Lung (tissue), 12 donors: ENCODE results near the gene TAX1BP3. TPM values are rescaled to one million over a fixed set of nuclear protein-coding genes. Genes with fewer than 3 reads are reported as not detected.

Experiments
- ATAC-seq: fragments of 200-7000 bp; cut with Tn5 transposase; one replicate; pipeline ENCODE4 v1.9.1; 2020; ENCODE audit warnings: moderate number of reproducible peaks; ENCODE audit not compliant: insufficient read depth, low FRiP score
- DNase-seq, 3 donors: peaks; one replicate each; pipeline ENCODE4 v3.0.0-alpha.2; 2013 to 2017
- H3K27ac ChIP-seq, 2 donors: one replicate each; pipeline ENCODE4 v1.5.1; 2013; ENCODE audit warnings: mild to moderate bottlenecking in 2 of 2, moderate library complexity in 2 of 2, control low read depth in 1 of 2, inconsistent platforms in 1 of 2, low read depth in 1 of 2, low read length in 1 of 2
- H3K27me3 ChIP-seq, 3 donors: one replicate each; pipeline ENCODE4 v1.5.1; 2013; ENCODE audit warnings: low read length in 2 of 3; ENCODE audit not compliant: control insufficient read depth in 3 of 3, insufficient read depth in 3 of 3
- H3K36me3 ChIP-seq, 4 donors: one replicate each; pipeline ENCODE4 v1.5.1; 2013; ENCODE audit warnings: low read length in 4 of 4, mild to moderate bottlenecking in 1 of 4, moderate library complexity in 1 of 4; ENCODE audit not compliant: control insufficient read depth in 4 of 4, insufficient read depth in 4 of 4
- H3K4me1 ChIP-seq, 5 donors: one replicate each; pipeline ENCODE4 v1.5.1; 2013; ENCODE audit warnings: low read length in 5 of 5, mild to moderate bottlenecking in 2 of 5, moderate library complexity in 1 of 5; ENCODE audit not compliant: control insufficient read depth in 5 of 5, insufficient read depth in 5 of 5
- H3K4me3 ChIP-seq: one replicate; pipeline ENCODE4 v1.5.1; 2013; ENCODE audit warnings: mild to moderate bottlenecking, control low read depth, moderate library complexity
- H3K9ac ChIP-seq, 2 donors: one replicate each; pipeline ENCODE4 v1.5.1; 2013; ENCODE audit warnings: low read length in 2 of 2, control low read depth in 1 of 2; ENCODE audit not compliant: insufficient read depth in 1 of 2
- H3K9me3 ChIP-seq, 4 donors: one replicate each; pipeline ENCODE4 v1.5.1; 2013; ENCODE audit warnings: low read length in 3 of 4, mild to moderate bottlenecking in 1 of 4, moderate library complexity in 1 of 4; ENCODE audit not compliant: control insufficient read depth in 4 of 4, insufficient read depth in 3 of 4
- WGBS, 2 donors: extraction: QIAGEN DNeasy Blood & Tissue Kit; methylation state at CpG; one replicate each; pipeline ENCODE4 v1.1.7; 2013; 5-methylcytosine and 5-hydroxymethylcytosine counted together
- polyA plus RNA-seq, 2 donors: library from polyadenylated mRNA; stranded (reverse); fragments of 200-250 nt; gene quantifications; one replicate each; pipeline ENCODE4 v1.2.1, GENCODE V29; 2013
- total RNA-seq, 2 donors: library from RNA; depleted of rRNA in 1 of 2; stranded (reverse); fragments of >200 nt in 1 of 2; gene quantifications; one replicate each; pipeline ENCODE4 v1.2.1, GENCODE V29; 2014 to 2021
- TF ChIP-seq, protein P1 (sequence below): IDR thresholded peaks from 2 replicates; pipeline ENCODE4 v1.5.1; 2012; ENCODE audit warnings: mild to moderate bottlenecking; ENCODE audit errors: control extremely low read depth, extremely low read depth
- donor health status: control.
- donor health status: control.
- donor health status: Bipolar disorder and iron deficiency.
- donor health status: healthy.
- donor health status: DM: yes; HTN: yes; CAD: no.

Gene TAX1BP3
- total and polyA plus RNA-seq, 4 donors, result 69.7 to 146 (median 97.0) TPM

- Histone ChIP-seq H3K36me3 (no peaks in the 10 kb centered on the region), H3K27ac (no peak overlapping the region), H3K9me3 (no peaks in the 10 kb centered on the region), H3K9ac (no peak overlapping the region), H3K4me1 (no peaks in the 10 kb centered on the region), H3K27me3 (peaks cover 0 to 13% (median 3%) of the 10 kb centered on the region in 3 donors), H3K4me3 (no peak overlapping the region)
- WGBS, 2 donors, result 79 to 87% methylated on average over 12 of the region's 12 CpGs
- ATAC-seq (no peak), DNase-seq (no peak)
- TF ChIP-seq, protein P1, sequence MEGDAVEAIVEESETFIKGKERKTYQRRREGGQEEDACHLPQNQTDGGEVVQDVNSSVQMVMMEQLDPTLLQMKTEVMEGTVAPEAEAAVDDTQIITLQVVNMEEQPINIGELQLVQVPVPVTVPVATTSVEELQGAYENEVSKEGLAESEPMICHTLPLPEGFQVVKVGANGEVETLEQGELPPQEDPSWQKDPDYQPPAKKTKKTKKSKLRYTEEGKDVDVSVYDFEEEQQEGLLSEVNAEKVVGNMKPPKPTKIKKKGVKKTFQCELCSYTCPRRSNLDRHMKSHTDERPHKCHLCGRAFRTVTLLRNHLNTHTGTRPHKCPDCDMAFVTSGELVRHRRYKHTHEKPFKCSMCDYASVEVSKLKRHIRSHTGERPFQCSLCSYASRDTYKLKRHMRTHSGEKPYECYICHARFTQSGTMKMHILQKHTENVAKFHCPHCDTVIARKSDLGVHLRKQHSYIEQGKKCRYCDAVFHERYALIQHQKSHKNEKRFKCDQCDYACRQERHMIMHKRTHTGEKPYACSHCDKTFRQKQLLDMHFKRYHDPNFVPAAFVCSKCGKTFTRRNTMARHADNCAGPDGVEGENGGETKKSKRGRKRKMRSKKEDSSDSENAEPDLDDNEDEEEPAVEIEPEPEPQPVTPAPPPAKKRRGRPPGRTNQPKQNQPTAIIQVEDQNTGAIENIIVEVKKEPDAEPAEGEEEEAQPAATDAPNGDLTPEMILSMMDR, result no peak
Measured at GRCh38 chr17:3681057-3681456, 12.7 kb upstream of the TAX1BP3 start.

DNA sequence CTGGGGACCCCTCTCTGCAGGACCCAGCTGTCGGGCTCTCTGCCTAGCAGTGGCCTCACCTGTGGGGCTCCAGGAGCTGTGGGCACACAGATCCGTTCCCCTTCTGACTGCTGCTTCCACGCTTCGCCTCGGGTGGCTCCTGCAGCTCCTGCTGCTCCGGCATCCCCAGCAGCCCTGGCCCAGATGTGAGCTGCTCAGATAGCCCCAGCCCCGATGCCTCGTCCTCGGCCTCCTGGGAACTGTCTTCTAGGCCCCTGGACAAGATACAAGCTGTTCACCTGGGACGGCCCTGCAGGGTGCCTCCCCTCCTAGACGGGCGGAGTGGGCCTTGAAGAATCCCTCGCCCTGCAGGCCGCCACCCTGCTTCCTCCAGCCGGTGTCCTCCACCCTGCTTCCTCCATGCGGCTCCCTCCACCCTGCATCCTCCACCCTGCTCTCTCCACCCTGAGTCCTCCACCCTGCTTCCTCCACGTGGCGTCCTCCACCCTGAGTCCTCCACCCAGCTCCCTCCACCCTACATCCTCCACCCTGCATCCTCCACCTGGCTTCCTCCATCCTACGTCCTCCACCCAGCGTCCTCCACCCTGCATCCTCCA is 11.3 kb upstream of the TAX1BP3 start:
- 50 to 57% methylated on average over 20 of the region's 20 CpGs for WGBS, 2 donors
- ATAC-seq (no peak), DNase-seq (no peak)
- Histone ChIP-seq H3K27me3 (peaks cover 0 to 11% (median 0%) of the 10 kb centered on the region in 3 donors), H3K9ac (no peak overlapping the region), H3K4me3 (no peak overlapping the region), H3K4me1 (no peaks in the 10 kb centered on the region), H3K9me3 (no peaks in the 10 kb centered on the region), H3K36me3 (no peaks in the 10 kb centered on the region), H3K27ac (no peak overlapping the region)
- TF ChIP-seq, protein P1, result no peak

DNA sequence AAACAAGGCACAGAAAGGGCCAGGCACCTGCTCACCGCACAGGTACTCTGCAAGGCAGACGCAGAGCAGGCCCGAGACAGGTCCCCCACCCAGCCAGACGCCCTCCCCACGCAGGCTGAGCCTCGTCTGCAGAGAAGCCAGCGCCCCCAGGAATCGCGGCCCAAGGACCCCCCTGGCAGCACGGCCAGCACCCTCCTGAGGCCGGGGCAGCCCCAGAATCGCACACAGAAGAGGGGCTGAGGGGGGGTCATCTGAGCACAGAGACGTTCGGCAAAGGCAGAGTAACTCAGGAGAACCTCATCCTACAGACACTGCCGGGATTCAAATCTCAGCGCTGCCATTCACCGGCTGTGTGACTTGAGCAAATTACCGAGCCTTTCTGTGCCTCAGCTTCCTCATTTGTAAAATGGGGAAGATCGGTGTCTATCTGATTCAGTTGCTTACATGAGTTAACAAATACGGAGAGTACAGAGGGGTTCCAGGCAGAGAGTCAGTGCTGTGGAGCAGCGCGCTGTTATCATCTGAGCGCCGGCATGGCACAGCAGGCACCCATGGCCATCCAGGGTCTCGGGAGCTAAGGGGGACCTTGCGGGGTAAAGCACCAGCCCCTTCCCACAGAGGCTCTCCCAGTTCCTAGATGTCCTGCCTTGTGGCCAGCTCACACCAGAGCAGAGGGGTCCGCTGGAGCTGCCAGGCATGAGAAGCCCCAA is 10.6 kb upstream of the TAX1BP3 start:
- TF ChIP-seq, protein P1, result no peak
- Histone ChIP-seq H3K27ac (no peak overlapping the region), H3K9ac (no peak overlapping the region), H3K27me3 (peaks cover 0 to 6% (median 0%) of the 10 kb centered on the region in 3 donors), H3K36me3 (no peaks in the 10 kb centered on the region), H3K4me3 (no peak overlapping the region), H3K4me1 (no peaks in the 10 kb centered on the region), H3K9me3 (no peaks in the 10 kb centered on the region)
- ATAC-seq (no peak), DNase-seq (no peak)
- WGBS, 2 donors, result 85% methylated on average over 27 of the region's 27 CpGs
